22Rv1 (cell line): ENCODE measurements around the gene TOB2.

Source experiments
- ZFX ChIP-seq: fragments of 450-650 bp; IDR thresholded peaks from 2 replicates; pipeline ENCODE4 v1.6.1; 2017; ENCODE audit warnings: antibody characterized with exemption, borderline replicate concordance
- TF ChIP-seq, protein P1 (sequence below): fragments of 450-650 bp; IDR thresholded peaks from 2 replicates; pipeline ENCODE4 v1.5.1; 2017; ENCODE audit warnings: mild to moderate bottlenecking

DNA sequence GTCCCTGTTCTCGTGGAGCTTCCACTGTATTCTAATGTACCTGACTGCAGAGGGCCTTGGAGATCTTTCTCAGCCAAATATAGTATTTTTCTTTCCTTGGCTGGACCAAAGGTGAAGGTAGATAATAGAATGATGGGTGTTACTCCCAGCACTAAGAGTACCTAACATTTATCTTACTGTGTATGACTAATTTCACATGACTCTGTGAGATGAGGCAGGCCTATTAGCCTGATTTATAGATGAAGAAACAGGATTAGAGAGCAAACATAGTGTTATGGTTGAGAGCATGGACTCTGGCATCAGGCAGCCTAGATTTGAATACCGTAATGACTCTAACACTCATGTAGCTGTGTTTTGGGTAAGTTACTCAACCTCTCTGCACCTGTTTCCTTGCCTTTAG, 25.0 kb upstream of the TOB2 start:
- TF ChIP-seq, protein P1, sequence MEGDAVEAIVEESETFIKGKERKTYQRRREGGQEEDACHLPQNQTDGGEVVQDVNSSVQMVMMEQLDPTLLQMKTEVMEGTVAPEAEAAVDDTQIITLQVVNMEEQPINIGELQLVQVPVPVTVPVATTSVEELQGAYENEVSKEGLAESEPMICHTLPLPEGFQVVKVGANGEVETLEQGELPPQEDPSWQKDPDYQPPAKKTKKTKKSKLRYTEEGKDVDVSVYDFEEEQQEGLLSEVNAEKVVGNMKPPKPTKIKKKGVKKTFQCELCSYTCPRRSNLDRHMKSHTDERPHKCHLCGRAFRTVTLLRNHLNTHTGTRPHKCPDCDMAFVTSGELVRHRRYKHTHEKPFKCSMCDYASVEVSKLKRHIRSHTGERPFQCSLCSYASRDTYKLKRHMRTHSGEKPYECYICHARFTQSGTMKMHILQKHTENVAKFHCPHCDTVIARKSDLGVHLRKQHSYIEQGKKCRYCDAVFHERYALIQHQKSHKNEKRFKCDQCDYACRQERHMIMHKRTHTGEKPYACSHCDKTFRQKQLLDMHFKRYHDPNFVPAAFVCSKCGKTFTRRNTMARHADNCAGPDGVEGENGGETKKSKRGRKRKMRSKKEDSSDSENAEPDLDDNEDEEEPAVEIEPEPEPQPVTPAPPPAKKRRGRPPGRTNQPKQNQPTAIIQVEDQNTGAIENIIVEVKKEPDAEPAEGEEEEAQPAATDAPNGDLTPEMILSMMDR: no peak
- TF ChIP-seq ZFX: no peak
